ENCODE measurements around the gene ZNF556.

DNA sequence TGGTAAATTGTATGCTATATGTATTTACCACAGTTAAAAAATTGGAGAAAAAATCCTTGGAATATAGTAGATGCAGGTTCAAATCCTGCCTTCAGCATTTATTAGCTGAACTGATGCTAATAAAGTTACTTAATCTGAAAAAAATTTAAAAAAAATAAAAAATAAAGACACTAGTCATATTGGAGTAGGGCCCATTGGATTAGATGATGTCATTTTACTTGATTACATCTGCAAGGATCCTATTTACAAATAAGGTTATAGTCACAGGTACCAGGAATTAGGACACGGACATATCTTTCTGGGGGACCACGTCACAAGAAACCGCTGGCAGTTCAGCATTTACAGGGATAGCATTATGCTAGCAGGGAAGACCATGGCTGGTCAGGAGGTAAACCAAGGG is 19.6 kb upstream of the ZNF556 start:
- TF ChIP-seq EZH2phosphoT487 (IDR thresholded peaks at IDR 0.05; ENCODE audit: insufficient read depth, low read depth), result no peak
- no peak for TF ChIP-seq EZH2 (IDR thresholded peaks at IDR 0.05; ENCODE audit: insufficient read depth, poor library complexity, severe bottlenecking)

Data from GM23248 (cell line).